Stimulated activated CD4-positive, alpha-beta T cell treated with anti-CD3 and anti-CD28 coated beads, Interleukin-12 subunit alpha, Interleukin-12 subunit beta, amount 100 ng/mL, for 48 hours (primary cell): ENCODE results near the gene TDP2.
"Not testable (repeated sequence)": the region's sequence is repeated elsewhere in the genome, so short reads cannot be mapped to it uniquely, and the experiment has no call there.

Experiments used
- DNase-seq, 3 donors: peaks; one replicate each; pipeline ENCODE4 v3.0.0-alpha.2; 2020; ENCODE audit warnings: low read depth in 2 of 3, low spot score in 1 of 3

The TDP2 gene

DNA sequence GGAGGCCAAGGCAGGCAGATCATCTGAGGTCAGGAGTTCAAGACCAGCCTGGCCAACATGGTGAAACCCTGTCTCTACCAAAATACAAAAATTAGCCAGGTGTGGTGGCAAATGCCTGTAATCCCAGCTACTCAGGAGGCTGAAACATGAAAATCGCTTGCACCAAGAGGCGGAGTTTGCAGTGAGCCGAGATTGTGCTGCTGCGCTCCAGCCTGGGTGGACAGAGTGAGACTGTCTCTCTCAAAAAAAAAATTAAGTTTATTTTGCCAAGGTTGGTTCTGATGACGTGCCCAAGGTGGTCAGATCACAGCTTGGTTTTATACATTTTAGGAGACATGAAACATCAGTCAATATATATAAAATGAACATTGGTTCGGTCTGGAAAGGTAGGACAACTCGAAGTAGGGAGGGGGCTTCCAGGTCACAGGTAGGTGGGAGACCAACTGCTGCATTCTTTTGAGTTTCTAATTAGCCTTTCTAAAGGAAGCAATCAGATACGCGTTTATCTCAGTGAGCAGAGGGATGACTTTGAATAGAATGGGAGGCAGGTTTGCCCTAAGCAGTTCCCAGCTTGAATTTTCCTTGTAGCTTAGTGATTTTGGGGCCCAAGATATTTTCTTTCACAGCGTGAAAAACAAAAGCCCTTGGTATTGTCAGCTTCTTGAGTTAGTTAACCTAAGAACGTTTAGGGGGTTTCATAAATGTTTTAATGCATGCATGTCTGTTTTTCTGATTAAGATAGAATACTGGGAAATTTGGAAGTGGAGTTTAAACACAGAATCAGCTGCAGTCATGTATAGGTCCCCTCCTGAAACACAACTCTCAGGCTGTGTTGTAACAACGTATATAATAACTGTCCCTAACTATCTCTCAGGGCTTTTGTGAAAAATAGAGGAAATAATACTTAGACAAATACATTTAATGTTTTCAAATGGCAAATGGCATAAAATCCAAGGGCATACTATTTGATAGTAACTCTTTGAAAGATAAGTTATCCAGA lies 16.9 kb upstream of the TDP2 start:
- DNase-seq = no peak

DNA sequence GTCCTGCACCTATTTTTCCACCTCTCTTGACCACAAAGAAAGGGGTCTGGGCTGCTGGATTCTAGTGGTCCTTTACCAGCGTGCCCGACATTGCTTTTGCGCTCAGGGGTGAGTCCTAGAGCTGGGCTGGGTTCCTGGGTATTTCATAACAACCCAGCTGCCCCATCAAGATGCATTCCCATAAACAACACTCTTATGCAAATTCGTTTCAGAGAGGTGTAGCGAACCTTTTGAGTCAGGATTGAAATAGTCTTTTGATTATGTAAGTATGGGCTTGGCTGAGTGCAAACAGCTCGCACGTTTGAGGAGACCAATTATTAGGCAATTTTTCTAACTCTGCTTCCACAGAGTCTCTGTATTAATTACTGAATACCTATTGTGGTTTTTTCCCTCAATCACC lies 13.9 kb upstream of the TDP2 start:
- no peak for DNase-seq

- not testable (repeated sequence) for DNase-seq
Observed at GRCh38 chr6:24678792-24679352, 12.2 kb upstream of the TDP2 start.

DNA sequence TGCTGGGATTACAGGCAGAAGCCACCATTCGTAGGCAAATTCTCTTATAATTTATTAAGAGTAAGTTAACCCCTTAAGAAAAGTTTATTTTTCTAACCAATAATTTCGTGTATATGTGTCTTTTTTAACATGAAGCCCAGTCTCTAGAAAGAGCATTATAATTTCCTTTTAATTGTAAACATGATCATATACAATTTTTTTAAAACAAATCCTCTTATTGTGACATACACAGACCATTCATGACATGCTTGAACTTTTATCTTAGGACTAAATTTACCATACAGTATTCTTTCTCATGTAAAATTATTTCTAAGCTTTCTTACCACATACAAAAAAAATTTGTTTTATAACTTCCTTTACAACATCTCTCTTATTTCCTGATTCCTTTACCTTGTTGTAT lies 6.9 kb upstream of the TDP2 start:
- no peak for DNase-seq

GRCh38 chr6:24672620-24673182 lies 6.0 kb upstream of the TDP2 start:
- DNase-seq = no peak

- not testable (repeated sequence) for DNase-seq
Observed at GRCh38 chr6:24671077-24671476, 4.4 kb upstream of the TDP2 start.

GRCh38 chr6:24670492-24670891 lies 3.8 kb upstream of the TDP2 start:
- not testable (repeated sequence) for DNase-seq

DNA sequence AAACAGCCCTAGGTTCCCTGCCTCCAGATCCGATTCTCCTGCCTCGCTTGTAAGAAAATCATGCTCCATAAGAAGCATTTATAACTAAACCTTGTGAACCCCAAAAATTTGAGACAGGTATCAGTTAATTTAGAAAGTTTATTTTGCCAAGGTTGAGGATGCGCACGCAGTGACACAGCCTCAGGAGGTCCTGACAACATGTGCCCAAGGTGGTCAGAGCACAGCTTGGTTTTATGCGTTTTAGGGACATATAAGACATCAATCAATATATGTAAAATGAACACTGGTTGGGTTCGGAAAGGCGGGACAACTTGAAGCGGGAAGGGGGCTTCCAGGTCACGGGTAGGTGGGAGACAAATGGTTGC lies 2.3 kb upstream of the TDP2 start:
- DNase-seq = no peak

- not testable (repeated sequence) for DNase-seq
Observed at GRCh38 chr6:24668066-24668996, 1.6 kb upstream of the TDP2 start.

GRCh38 chr6:24667378-24667803 lies 692 bp upstream of the TDP2 start:
- no peak for DNase-seq

GRCh38 chr6:24666097-24666640 lies 530 bp downstream of the TDP2 start:
- peak in 2 of 3 donors; percentile 15 to 25 for DNase-seq

DNA sequence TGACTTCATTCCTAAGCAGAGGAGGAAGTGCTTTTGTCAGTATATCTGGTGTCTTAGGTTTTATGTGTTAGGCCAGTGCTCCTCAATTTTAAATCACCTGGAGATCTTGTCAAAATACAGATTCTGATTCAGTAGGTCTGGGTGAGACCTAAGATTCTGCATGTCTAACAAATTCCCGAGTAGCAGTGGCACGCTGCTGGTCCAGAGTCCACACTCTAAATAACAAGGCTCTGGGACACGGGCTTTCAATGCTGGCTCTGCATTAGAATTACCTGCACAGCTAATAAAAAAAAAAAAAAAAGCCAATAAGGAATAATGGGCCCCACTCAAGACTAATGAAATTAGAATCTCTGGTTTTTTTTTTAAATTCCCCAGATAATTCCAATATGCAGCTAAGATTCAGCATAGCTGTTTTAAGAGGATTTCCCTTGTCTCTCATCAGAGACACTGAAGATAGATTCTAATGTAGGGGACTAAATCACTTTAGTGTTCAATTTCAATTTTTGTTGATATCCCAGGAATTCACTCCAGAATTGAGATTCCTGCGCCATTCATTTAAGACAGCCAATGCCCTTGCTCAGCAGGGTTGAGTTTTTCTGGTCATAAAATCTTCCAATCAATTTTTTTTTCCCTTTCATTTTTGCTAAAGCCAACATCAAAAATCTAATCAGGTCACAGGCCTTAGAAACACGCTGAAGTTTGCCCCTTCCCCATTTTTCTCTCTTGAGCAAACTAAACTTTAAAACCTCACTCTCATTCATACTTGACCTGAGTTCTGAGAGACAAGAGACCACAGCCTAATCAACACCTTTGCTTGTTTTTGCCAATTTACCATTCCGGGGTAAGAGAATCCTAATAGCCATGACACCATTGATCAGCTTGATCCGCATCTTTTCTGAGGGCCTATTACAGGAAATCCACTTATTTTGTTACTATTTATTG lies 2.4 kb downstream of the TDP2 start:
- no peak for DNase-seq

GRCh38 chr6:24663189-24663588 lies 3.5 kb downstream of the TDP2 start:
- DNase-seq = no peak

DNA sequence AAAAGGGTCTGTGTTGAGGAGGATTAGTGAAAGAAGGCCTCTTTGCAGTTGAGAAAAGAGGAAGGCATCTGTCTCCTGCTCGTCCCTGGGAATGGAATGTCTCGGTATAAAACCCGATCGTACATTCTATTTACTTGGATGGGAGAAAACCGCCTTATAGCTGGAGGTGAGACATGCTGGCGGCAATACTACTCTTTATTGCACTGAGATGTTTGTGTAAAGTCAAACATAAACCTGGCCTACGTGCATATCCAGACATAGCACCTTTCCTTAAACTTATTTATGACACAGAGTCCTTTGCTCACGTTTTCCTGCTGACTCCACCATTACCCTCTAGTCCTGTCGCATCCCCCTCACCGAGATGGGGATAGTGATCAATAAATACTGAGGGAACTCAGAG lies 4.5 kb downstream of the TDP2 start:
- DNase-seq = no peak

- DNase-seq = not testable (repeated sequence)
Observed at GRCh38 chr6:24661759-24662158, 4.9 kb downstream of the TDP2 start.

DNA sequence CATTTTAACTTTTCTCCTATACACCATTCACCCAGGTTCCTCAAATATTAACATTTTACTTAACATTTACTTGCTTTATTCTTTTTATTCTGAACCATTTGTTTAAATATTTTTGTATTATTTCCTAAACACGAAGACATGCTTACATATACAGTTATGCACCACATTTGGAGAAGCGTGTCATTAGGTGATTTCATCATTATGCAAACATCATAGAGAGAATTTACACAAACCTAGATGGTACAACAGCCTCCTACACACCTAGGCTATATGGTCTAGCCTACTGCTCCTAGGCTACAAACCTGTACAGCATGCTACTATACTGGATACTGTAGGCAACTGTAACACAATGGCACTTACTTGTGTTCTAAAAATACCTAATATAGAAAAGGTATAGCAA lies 6.6 kb downstream of the TDP2 start:
- DNase-seq = no peak

DNA sequence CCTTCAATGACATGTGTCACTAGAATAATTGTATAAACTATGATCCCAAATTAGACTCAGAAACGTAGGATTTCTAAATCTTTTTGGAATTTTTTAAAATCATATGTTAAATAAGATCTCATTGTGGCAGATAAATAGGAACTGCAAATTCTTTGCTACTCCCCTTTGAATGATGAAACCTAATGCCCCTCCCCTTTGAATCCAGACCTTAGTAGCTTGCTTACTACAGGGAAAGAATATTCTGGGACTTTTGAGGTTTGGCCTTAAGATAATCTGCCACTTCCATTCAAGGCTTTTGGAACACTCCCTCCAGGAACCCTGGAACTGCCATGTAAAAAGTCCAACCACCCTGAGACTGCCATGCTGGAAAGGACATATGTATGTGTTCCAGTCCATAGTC lies 7.1 kb downstream of the TDP2 start:
- no peak for DNase-seq

DNA sequence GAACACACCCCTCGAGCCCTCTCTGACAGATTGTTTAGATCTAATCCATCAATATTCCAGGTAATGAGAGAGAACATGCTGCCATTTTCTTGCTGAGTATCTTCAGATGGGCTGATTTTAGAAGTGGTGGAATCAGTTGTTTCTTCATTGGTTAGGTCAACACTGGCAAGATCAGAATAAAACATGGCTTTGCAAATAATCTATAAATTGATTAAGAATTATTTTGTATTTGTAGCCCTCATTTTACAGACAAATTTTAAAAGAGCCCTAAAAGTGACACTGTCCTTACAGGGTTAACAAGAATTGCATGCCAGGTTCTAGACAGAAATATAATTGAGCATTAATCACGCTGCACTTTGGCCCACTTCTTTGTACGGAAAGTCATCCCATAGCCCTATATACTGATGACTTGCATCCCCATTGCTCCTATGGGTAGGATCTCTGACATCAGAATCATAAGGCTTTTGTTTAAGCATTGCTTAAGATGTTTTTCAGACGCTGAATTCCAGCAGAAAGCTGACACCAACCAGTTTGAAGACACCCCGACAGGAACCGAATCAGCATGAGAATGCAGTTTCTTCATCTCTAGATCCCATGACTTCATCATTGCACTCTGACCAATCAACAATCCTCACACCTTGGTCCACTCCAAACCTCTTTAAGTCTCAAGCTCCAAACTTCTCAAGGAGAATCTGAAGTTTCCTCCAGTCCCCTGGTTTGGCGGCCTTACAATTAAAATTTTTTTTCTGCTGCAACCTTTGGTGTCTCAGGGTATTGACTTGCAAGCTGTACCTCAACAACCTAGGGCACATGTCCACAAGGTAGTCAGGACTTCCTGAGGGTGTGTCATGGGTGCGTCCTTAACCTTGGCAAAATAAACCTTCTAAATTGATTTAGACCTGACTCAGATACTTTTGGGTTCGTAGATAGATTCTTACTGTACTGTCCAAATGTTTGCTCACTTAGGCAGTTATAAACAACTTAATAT lies 7.8 kb downstream of the TDP2 start:
- no peak for DNase-seq

DNA sequence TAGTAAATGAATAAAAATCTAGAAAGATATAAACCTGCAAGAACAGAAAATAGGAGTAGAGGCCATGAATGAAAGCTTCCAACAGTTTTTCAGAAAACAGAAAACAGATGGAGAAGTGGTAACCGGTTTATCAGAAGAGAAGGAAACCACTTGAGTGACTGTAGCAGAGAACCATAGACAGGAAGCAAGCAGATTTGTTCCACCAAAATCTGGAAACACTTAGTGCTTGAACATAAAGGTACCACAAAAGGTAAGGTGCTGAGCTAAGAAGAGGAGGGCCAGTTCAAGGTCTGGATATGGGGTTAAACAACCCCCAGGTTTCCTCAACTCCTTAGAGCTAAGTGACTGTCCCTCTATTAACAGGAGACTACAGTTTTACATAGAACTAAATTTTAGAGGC lies 11.5 kb downstream of the TDP2 start:
- no peak for DNase-seq
